H9 (cell line): ENCODE results near the gene LGALS3. TPM values are rescaled to one million over a fixed set of nuclear protein-coding genes. Genes with fewer than 3 reads are reported as not detected.

ENCODE experiments used
- DNase-seq: peaks from one replicate; pipeline ENCODE4 v3.0.0-alpha.2; 2017
- H2AFZ ChIP-seq: one replicate; pipeline ENCODE4 v1.6.1; 2013; ENCODE audit warnings: mild to moderate bottlenecking, low read length, control low read depth, moderate library complexity
- H2AK5ac ChIP-seq: 2 replicates; pipeline ENCODE4 v1.6.1; 2013; ENCODE audit warnings: low read length, control low read depth, mixed read lengths; ENCODE audit not compliant: insufficient read length
- H2BK120ac ChIP-seq: one replicate; pipeline ENCODE4 v1.6.1; 2013; ENCODE audit warnings: low read depth, mild to moderate bottlenecking, low read length, control low read depth, inconsistent platforms; ENCODE audit not compliant: poor library complexity, severe bottlenecking
- H2BK12ac ChIP-seq: 2 replicates; pipeline ENCODE4 v1.6.1; 2013; ENCODE audit warnings: low read length, control low read depth, mixed read lengths, low read depth; ENCODE audit not compliant: insufficient read length
- H2BK15ac ChIP-seq: 2 replicates; pipeline ENCODE4 v1.6.1; 2013; ENCODE audit warnings: low read depth, low read length, control low read depth
- H2BK20ac ChIP-seq: one replicate; pipeline ENCODE4 v1.6.1; 2013; ENCODE audit warnings: low read depth, mild to moderate bottlenecking, low read length, control low read depth, inconsistent platforms; ENCODE audit not compliant: poor library complexity, severe bottlenecking
- H2BK5ac ChIP-seq: 2 replicates; pipeline ENCODE4 v1.6.1; 2013; ENCODE audit warnings: low read length, control low read depth, mixed read lengths; ENCODE audit not compliant: insufficient read length
- H3K14ac ChIP-seq: 2 replicates; pipeline ENCODE4 v1.6.1; 2013; ENCODE audit warnings: low read length, control low read depth; ENCODE audit not compliant: insufficient read depth
- H3K18ac ChIP-seq: 2 replicates; pipeline ENCODE4 v1.6.1; 2013; ENCODE audit warnings: low read depth, mild to moderate bottlenecking, mixed read lengths, low read length, control low read depth; ENCODE audit not compliant: insufficient read length
- H3K23ac ChIP-seq: 2 replicates; pipeline ENCODE4 v1.6.1; 2013; ENCODE audit warnings: low read length, control low read depth, mixed read lengths, low read depth; ENCODE audit not compliant: insufficient read length
- H3K23me2 ChIP-seq: 2 replicates; pipeline ENCODE4 v1.6.1; 2013; ENCODE audit warnings: low read depth, mild to moderate bottlenecking, mixed read lengths, low read length, control low read depth; ENCODE audit not compliant: insufficient read length, poor library complexity, severe bottlenecking
- H3K27ac ChIP-seq: 2 replicates; pipeline ENCODE4 v1.5.1; 2013; ENCODE audit warnings: low read length, control low read depth, mixed read lengths, low read depth; ENCODE audit not compliant: insufficient read length
- H3K27me3 ChIP-seq: 2 replicates; pipeline ENCODE4 v1.6.1; 2013; ENCODE audit warnings: low read length, control low read depth, inconsistent platforms; ENCODE audit not compliant: insufficient read depth
- H3K4ac ChIP-seq: 2 replicates; pipeline ENCODE4 v1.6.1; 2013; ENCODE audit warnings: low read depth, mild to moderate bottlenecking, control low read depth, inconsistent platforms, low read length, moderate library complexity
- H3K4me1 ChIP-seq: 2 replicates; pipeline ENCODE4 v1.6.1; 2013; ENCODE audit warnings: low read length, control low read depth, inconsistent platforms; ENCODE audit not compliant: insufficient read depth
- H3K4me2 ChIP-seq: 2 replicates; pipeline ENCODE4 v1.6.1; 2013; ENCODE audit warnings: low read length, control low read depth, mixed read lengths; ENCODE audit not compliant: insufficient read length, insufficient read depth
- H3K56ac ChIP-seq: 2 replicates; pipeline ENCODE4 v1.6.1; 2013; ENCODE audit warnings: low read depth, mild to moderate bottlenecking, mixed read lengths, low read length, control low read depth; ENCODE audit not compliant: insufficient read length
- H3K79me1 ChIP-seq: 2 replicates; pipeline ENCODE4 v1.6.1; 2013; ENCODE audit warnings: low read depth, mild to moderate bottlenecking, moderate library complexity, low read length, control low read depth, inconsistent platforms; ENCODE audit not compliant: insufficient read depth, poor library complexity, severe bottlenecking
- H3K79me2 ChIP-seq: 2 replicates; pipeline ENCODE4 v1.6.1; 2013; ENCODE audit warnings: low read length, control low read depth, inconsistent platforms; ENCODE audit not compliant: insufficient read depth
- H3K9ac ChIP-seq: 2 replicates; pipeline ENCODE4 v1.6.1; 2013; ENCODE audit warnings: low read length, control low read depth, mixed read lengths; ENCODE audit not compliant: insufficient read length; ENCODE audit errors: extremely low read depth
- H3K9me3 ChIP-seq: one replicate; pipeline ENCODE4 v1.6.1; 2013; ENCODE audit warnings: low read depth, low read length, inconsistent platforms; ENCODE audit not compliant: control insufficient read depth
- H3T11ph ChIP-seq: one replicate; pipeline ENCODE4 v1.6.1; 2013; ENCODE audit warnings: mild to moderate bottlenecking, low read length, control low read depth, inconsistent platforms
- H4K20me1 ChIP-seq: one replicate; pipeline ENCODE4 v1.6.1; 2013; ENCODE audit not compliant: control insufficient read depth, insufficient read length, insufficient read depth
- H4K5ac ChIP-seq: 2 replicates; pipeline ENCODE4 v1.6.1; 2013; ENCODE audit warnings: low read depth, mild to moderate bottlenecking, mixed read lengths, low read length, control low read depth; ENCODE audit not compliant: insufficient read length
- H4K8ac ChIP-seq: replicated peaks from 2 replicates; pipeline ENCODE4 v1.6.1; 2013; ENCODE audit warnings: low read length, control low read depth, mixed read lengths, low read depth; ENCODE audit not compliant: insufficient read length
- H4K91ac ChIP-seq: 2 replicates; pipeline ENCODE4 v1.6.1; 2013; ENCODE audit warnings: low read depth, mild to moderate bottlenecking, moderate library complexity, mixed read lengths, low read length, control low read depth; ENCODE audit not compliant: insufficient read length
- H3K27ac Mint-ChIP-seq, 3 experiments: 2 replicates in 2 of 3; 3 replicates in 1 of 3; pipeline ENCODE4 v1.8.0; 2020 to 2021; ENCODE audit warnings: mixed read lengths in 3 of 3, mild to moderate bottlenecking in 1 of 3, moderate library complexity in 1 of 3
- H3K27me3 Mint-ChIP-seq: 2 replicates; pipeline ENCODE4 v1.8.0; 2021; ENCODE audit warnings: low read depth, mild to moderate bottlenecking, moderate library complexity, mixed read lengths
- H3K36me3 Mint-ChIP-seq, 3 experiments: 2 replicates in 2 of 3; 3 replicates in 1 of 3; pipeline ENCODE4 v1.8.0; 2020 to 2021; ENCODE audit warnings: low read depth in 3 of 3, mixed read lengths in 3 of 3; ENCODE audit not compliant: insufficient read depth in 1 of 3
- H3K4me1 Mint-ChIP-seq, 2 experiments: 2 replicates each; pipeline ENCODE4 v1.8.0; 2020; ENCODE audit warnings: mixed read lengths in 2 of 2
- H3K4me3 Mint-ChIP-seq, 2 experiments: 2 replicates in 1 of 2; 3 replicates in 1 of 2; pipeline ENCODE4 v1.8.0; 2020 to 2021; ENCODE audit warnings: mild to moderate bottlenecking in 2 of 2, mixed read lengths in 2 of 2, moderate library complexity in 1 of 2
- H3K9me3 Mint-ChIP-seq, 2 experiments: 2 replicates in 1 of 2; 3 replicates in 1 of 2; pipeline ENCODE4 v1.8.0; 2020; ENCODE audit warnings: mild to moderate bottlenecking in 2 of 2, mixed read lengths in 2 of 2, moderate library complexity in 1 of 2
- CTCF ChIP-seq: fragments of 200-600 bp; sonication (generic); conservative IDR thresholded peaks from 3 replicates; pipeline ENCODE4 v1.8.0; 2021; ENCODE audit warnings: antibody characterized with exemption, mild to moderate bottlenecking
- WGBS: extraction: QIAGEN DNeasy Blood & Tissue Kit; methylation state at CpG from one replicate; pipeline ENCODE4 v1.1.7; 2013; ENCODE audit warnings: missing lambda C conversion rate, low lambda C conversion rate, mixed read lengths; ENCODE audit not compliant: insufficient read length; ENCODE audit errors: extremely low coverage; 5-methylcytosine and 5-hydroxymethylcytosine counted together
- total RNA-seq: library from RNA; stranded (reverse); gene quantifications from 2 replicates; pipeline ENCODE4 v1.2.1, GENCODE V29; 2021

LGALS3 gene
- total RNA-seq, 1 experiment from 2014 or later = 4.0 TPM

DNA sequence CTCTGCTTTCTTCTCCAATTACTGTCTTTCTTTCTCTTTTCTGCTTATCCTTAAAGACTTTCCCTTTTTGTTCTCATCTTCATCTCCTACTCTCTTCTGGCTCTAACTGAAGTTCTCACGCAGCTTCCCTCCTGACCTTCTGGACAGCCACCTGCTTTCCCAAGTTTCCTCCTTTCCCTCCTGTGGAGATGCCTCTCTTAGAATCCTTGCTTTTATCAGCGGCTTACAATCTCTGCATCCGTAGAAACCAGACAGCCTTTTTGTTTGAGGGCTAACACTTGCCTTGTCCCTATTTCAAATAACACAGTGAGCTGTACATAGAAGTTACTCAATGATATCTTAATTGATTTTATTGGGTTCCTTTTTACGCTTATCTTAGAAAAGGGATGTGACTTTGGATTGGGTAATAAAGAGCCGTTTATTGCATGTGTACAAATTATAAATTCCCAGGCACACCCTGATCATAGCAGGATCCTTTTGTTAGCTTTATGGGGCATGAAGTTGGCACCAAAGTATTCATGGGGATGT is 2.1 kb upstream of the LGALS3 start:
- H2AK5ac ChIP-seq = no peak overlapping the region
- no peak overlapping the region for H3K23ac ChIP-seq
- no peak overlapping the region for H2BK5ac ChIP-seq
- H3T11ph ChIP-seq = no peak overlapping the region
- no peak overlapping the region for H3K56ac ChIP-seq
- peaks cover 63% of the 10 kb centered on the region for H3K27me3 Mint-ChIP-seq
- H3K27ac Mint-ChIP-seq = no peak overlapping the region
- no peak overlapping the region for H2BK120ac ChIP-seq
- no peak overlapping the region for H3K27ac ChIP-seq
- no peak overlapping the region for H3K4ac ChIP-seq
- no peaks in the 10 kb centered on the region for H4K20me1 ChIP-seq
- WGBS = no CpG with 5 or more reads among the region's 5 CpGs
- H3K36me3 Mint-ChIP-seq = no peaks in the 10 kb centered on the region; a peak in 1 of 7 replicates
- H2BK12ac ChIP-seq = no peak overlapping the region
- no peak overlapping the region for H3K18ac ChIP-seq
- peaks cover 6% of the 10 kb centered on the region; the same call in 1 of the 2 replicates for H3K27me3 ChIP-seq
- H2AFZ ChIP-seq = no peak overlapping the region
- no peak overlapping the region for H3K14ac ChIP-seq
- H3K4me2 ChIP-seq = no peak overlapping the region
- no peaks in the 10 kb centered on the region for H3K4me1 ChIP-seq
- H3K23me2 ChIP-seq = peaks cover 12% of the 10 kb centered on the region
- H3K4me3 Mint-ChIP-seq = no peak overlapping the region
- peaks cover 8 to 9% of the 10 kb centered on the region in 2 experiments for H3K4me1 Mint-ChIP-seq
- no peaks in the 10 kb centered on the region for H3K79me1 ChIP-seq
- DNase-seq = no peak
- no peak for TF ChIP-seq CTCF
- no peaks in the 10 kb centered on the region for H3K9me3 ChIP-seq
- H2BK20ac ChIP-seq = no peak overlapping the region
- H3K9me3 Mint-ChIP-seq = no peaks in the 10 kb centered on the region
- no peak overlapping the region for H4K91ac ChIP-seq
- H2BK15ac ChIP-seq = no peak overlapping the region
- H4K5ac ChIP-seq = no peak overlapping the region
- H4K8ac ChIP-seq = no peak overlapping the region
- H3K79me2 ChIP-seq = no peaks in the 10 kb centered on the region
- H3K9ac ChIP-seq = no peak overlapping the region
